CD4-positive, alpha-beta T cell treated with Interleukin-4 for 4 hours (primary cell): ENCODE measurements around the gene SYNJ1.
"Not testable (repeated sequence)": the region's sequence is repeated elsewhere in the genome, so short reads cannot be mapped to it uniquely, and the experiment has no call there.

ENCODE experiments used
- DNase-seq: peaks from one replicate; pipeline ENCODE4 v3.0.0-alpha.2; 2020

Gene SYNJ1

DNA sequence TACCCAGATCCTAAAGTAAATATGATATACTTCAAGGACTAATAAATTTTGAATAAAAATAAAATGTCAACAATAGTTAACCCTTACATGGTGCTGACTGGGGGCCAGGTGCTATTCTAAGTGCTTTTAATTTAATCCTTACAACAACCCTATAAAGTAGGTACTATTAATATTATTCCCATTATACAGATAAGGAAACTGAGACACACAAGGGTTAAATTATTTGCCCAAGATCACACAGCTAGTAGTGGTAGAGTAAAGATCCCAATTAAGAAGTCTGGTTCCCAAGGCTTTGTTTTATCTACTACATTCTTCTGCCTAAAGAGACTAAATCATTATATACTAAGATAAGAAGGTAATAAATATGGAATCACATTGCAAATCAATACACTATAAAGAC, 34.2 kb downstream of the SYNJ1 start:
- no peak for DNase-seq

DNA sequence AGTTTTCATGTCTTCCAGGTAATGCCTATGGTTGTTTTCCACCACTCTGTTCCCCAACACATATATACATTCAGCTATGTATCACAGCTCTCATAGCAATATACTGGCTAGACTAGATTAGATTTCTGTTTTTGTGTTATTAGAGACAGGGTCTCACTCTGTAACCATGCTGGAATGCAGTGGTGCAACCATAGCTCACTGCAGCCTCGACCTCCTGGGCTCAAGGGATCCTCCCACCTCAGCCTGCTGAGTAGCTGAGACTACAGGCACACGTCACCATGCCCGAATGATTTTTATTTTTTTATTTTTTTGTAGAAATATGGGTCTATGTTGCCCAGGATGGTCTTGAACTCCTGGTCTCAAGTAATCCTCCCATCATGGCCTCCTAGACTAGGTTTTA, 37.7 kb downstream of the SYNJ1 start:
- DNase-seq = no peak

DNA sequence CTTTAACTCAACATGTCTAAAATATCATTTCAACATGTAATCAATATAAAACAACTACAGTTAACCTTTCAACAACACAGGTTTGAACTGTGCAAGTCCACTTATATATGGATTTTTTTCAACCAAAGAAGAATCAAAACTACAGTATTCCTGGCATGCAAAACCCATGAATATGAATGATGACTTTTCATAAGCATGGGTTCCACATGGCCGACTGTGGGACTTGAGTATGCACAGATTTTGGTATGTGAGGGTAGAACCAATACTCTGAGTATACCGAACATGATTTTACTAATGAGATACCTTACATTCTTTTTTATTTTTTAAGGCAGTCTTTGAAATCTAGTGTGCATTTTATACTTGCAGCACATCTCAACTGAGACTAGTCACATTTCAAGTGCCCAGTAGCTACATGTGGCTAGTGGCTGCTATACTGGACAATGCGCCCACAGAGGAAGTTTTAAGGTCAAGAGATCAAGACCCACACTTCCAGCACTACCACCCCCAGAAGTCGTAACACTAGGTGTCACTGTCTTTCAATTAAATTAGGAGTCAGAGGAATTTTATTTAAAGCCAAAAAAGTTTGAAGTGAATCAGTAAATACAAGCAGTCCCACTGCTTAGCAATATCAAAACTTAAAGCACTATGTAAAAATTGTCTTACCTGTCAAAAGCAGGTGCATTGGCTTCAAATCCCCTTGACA, 40.0 kb downstream of the SYNJ1 start:
- no peak for DNase-seq

DNA sequence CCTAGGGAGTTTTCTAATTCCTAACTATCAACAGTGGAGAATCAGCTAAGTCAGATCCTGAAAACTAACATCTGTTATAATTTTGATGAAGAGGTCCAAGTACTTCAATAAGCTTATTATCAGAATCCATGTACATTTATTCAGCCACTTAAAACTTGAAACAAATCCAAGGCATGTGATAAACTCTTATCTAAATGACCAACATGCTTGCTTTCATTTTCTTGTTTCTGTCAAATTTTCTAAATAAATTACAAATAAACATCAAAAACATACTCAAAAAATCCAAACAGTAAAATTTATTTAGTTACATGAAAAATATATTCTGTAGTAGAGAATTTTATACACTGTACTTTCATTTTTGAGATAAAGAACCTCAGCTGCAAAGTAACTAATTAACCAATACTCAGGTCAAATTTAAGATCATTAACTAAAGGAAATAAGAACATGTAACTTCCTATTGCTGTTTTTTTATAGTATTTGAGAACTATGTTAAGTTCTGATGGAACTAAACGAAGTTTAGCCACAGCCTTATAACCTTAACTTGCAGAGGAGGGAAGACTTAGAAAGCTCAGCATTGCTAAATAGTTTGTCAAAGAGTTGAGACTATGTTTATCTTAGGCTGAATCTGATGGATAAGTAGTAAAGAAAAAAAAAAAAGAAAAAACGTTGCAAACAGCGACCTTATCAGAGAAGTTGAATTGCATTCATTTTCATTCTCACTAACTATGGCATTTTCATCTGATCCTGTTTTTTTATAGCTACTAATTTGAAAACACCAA, 44.9 kb downstream of the SYNJ1 start:
- no peak for DNase-seq

DNA sequence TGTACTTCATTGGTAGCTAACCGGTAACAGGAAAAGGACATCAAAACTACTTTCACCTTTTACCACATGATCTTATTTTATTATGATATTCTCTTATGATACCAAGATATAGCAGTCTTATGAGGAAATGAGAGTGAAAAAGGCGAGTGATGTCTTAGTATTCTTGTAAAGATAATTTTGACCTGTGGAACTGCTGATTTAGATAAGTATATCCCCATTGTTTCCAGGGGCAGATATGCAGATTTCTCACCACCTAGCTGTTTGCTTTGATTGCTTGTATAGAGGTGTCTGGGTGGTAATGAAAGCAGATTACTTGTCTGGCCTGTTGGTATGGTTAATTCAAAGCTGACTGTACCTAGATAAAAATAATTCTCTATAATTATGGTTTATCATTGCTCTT, 53.1 kb downstream of the SYNJ1 start:
- no peak for DNase-seq

DNA sequence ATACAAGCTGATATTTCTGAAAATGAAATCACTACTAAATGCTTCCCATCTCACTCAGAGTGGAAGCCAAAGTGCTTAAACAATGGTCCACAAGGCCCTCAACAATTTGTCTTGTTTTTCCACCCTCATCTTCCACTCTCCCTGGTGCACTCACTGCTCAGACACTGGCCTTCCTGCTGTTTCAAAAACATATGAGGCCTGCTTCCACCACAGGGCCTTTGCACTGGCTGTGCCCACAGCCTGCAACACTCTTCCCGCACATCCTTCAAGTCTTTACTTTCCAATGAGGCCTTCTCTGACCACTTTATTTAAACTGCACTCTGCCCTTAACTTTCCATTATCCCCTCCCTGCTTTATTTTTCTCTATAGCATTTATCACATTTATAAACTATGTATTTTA, 53.8 kb downstream of the SYNJ1 start:
- DNase-seq = no peak

DNA sequence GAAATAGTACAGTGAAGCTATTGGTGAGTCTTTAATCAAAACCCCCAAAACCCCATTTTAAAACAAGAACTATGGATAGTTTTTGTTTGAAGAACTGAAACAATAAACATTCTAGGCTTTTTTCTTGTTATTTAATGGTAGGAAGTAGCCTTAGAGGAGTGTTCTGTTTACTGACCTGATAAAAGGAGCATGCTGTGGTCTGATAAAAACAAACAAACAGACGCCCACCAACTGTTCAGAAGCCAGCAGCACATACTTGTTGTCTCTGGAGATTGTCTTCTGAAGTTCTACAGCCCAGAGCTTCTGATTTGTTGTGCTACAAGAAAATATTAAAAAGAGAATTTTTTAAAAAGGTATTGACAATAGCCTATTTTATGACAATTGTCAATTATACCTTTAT, 61.6 kb downstream of the SYNJ1 start:
- no peak for DNase-seq

DNA sequence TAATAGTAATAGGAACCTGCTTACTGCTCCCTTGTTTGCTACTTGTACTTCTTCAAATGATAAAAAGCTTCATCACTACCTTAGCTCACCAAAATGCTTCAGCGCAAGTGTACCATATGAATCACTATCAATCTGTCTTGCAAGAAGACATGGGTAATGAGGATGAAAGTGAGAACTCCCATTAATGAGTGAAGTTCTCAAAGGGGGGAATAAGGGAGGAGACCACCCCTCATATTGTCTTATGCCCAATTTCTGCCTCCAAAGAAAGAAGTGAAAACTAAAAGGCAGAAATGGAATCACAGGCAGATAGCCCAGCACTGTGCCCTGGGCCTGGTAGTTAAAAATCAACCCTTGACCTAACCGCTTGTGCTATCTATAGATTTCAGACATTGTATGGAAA, 63.7 kb downstream of the SYNJ1 start:
- not testable (repeated sequence) for DNase-seq

DNA sequence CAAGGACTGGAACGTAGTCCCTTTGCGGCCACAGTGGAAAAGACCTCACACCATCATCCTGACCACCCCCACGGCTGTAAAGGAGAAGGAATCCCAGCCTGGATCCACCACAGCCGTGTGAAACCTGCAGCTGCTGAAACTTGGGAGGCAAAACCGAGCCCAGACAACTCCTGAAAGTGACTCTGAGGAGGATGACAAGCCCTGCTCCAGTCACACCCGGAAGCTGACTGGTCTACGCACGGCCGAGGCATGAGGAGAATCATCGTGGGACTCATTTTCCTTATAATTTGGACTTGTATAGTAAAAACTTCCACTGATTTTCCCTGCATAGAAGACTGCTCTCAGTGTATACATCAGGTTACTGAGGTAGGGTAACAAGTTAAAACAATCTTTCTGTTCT, 65.8 kb downstream of the SYNJ1 start:
- not testable (repeated sequence) for DNase-seq

DNA sequence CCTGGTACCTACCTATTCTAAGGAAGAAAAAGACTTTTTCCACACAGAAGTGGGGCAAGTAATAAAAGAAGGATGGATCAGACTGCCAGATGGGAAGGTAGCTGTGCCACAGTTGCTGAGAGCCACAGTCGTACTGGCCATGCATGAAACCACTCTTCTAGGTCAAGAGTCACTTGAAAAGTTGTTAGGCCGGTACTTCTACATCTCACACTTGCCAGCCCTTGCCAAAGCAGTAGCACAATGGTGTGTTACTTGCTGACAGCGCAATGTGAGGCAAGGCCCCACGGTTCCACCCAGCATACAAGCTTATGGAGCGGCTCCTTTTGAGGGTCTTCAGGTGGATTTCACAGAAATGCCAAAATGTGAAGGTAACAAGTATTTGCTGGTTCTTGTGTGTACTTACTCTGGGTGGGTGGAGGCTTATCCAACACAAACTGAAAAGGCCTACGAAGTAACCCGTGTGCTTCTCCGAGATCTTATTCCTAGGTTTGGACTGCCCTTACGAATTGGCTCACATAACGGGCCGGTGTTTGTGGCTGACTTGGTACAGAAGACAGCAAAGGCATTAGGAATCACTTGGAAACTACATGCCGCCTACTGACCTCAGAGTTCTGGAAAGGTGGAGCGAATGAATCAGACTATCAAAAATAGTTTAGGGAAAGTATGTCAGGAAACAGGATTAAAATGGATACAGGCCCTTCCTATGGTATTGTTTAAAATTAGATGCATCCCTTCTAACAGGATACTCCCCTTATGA, 66.6 kb downstream of the SYNJ1 start:
- DNase-seq = not testable (repeated sequence)

DNA sequence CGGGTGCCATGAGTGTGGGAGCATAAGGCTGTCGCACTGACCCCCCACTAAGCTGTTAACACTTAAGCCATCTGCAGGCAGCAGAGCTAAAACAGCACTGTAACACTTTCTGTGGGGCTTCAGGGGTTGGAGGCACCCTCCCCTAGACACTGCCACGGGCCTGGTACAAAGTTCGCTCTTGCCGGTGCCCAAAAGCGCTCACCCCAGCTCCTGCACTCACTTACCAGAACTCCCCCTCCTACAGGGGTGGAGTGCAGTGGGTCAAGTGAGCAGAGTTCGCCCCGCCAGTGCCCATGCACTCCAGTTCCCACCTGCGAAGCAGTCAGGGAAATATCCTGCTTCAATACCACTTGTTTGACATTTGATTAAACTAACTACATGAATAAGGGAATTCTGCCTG, 69.3 kb downstream of the SYNJ1 start:
- no peak for DNase-seq

DNA sequence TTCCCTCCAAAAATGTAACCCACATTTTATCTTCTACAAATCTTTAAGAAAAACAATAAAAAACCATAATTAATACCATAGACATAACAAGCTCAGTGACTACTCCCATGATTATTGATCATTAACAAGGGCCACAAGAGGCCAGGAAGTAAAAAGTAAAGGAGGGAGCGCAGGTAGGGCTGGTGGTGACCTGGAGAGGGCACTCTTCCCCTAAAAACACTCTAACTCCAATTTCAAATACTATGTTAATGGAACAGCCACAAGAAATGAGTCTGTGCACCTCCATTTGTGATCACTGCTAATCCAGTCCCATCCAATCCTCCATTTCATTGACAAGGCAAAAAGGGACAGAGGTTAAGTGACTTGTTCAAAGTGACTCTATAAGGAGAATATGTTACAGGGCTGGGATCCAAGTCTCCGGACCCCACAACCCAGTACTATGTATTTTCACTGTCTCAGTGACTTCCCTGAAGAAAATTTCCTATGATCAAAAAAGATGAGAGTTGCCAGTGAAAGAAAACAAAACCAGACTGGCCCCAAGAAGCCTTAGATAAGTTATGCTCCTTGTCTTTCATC, 74.4 kb downstream of the SYNJ1 start:
- DNase-seq = peak; percentile 19

DNA sequence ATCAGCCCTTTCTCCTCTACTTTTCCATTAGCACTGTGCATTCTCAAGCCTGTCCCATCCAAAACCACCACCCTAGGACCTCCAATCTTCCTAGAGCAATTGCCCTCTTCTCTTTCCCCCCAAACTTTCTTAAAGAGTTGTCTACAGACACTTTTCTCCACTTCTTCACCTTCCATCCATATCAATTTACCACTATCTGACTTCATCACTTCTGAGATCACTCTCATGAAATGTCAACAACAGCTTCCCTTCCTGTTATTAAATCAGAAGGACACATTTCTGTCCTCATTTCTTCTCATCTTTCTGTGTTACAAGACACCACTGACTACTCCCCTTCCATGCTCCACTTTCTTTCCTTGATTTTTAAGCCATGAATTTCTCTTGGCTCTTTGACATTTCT, 79.6 kb downstream of the SYNJ1 start:
- DNase-seq = no peak

DNA sequence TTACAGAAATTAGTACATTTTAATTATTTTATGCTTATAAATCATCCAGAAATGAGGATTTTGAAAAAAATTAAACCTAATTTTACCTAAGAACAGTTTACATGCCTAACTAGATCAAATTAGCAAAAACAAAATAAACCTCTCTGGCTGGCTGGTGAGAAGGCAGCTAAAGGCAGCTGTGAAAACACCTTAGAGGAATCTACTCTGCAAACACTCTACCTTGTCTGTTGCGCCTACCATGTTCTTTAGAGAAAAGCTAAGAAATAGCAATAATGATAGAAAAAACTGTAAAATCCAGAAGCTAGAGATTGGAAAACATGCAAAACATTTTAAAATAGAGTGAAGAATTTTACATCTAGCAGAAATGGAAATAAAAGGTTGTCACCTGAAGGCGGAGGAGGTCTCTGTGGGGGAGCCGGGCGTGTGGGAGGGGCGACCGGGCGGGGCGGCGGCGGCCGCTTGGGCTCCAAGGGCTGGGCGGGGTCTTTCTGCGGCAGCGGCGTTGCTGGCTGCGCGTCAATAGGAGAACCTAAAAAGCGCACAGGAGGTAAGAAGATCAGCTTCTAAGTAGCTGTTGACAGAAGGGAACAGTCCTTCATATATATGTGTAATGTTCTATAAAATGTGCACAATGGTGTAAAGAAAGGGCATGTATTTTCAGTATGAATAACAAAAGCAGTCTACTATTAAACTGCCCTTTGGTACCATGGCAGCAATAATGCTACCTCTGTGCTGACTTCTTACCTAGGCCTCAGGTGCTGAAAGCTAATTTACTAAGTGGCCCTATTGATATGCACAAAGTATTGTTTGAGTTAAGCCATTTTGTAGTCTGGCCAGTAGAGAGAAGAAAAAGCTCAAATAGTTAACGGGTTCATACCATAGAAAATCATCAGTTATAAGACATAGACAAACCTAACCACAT, 82.3 kb downstream of the SYNJ1 start:
- no peak for DNase-seq

DNA sequence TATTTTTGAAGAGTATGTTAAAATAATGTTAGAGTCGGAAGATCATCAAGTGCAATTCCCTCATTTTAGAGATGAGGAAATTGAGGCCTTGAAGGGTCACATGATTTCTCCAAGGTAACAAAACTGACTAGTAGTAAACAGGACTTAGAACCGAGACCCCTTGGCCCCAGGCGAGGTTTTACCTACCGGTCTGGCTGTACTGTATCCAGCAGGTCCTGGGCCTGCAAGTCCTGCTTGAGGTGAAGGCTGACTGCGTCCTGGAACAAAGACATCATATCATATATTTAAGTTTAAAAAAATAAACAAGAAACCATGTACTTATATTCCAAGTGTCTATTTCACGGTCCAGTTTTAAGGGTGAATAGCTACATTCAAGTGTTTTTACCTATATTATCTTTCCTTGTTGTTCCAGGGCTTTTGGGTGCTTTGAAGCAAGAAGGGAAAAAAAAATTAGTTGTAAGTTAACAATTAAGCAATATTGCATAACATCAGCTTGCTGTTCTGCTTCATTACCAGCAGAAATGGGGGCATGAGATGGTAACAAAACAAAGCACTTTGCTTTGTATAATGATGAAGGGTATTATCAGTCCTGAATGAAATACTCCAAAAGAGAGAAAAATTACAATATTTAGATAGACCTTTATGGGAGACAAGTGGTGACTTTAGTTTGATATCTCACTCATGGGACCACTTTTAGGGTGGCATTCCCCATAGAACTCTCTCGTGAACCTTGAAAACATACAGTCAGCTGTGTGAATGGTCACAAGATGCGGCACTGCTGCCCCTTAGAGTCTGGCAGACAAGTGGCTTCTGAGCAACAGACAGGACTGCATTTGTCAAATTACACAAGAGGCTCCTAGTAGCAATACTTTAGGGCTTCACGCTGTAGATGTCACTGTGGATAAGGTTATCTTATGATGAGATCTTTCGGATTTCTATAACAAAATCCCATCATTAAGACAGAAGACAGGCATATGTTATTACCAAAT, 85.8 kb downstream of the SYNJ1 start:
- DNase-seq = no peak

DNA sequence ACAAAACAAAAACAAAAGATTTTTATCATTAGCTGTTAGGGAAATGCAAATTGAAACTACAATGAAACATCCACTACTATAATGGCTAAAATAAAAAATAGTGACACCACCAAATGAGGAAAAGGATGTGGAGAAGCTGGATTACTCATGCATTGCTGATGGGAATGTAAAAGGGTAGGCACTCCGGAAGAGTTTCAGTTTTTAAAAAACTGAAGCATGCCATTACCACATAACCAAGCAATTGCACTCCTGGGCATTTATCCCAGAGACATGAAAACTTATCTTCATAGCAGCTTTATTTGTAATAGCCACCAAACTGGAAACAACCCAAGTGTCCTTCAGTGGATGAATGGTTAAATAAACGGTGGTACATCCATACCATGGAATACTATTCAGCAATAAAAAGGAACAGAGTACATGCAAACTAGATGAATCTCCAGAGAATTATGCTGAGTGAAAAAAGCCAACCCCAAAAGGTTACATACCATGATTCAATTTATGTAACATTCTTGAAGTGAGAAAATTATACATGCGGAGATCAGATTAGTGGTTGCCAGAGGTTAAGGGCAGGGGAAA, 101.1 kb downstream of the SYNJ1 start:
- no peak for DNase-seq

DNA sequence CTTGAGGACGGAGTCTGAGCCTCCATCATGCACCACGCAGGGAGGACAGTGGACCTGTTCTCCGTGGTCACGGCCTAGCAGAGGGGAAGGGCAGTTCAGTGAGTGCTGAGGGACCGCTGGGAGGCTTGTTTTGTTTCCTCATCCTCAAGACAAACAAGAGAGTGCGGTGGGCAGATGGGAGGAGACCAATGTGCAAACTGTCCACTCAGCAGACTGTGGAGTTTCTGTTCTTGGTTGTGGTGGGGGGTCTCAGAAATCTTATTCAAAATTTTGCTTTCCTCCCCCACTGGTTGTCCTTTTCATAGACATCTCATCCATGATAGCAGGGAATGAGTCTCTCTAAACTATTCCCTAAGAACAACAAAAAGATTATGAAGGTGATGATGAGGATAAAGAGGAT, 109.6 kb downstream of the SYNJ1 start:
- not testable (repeated sequence) for DNase-seq

DNA sequence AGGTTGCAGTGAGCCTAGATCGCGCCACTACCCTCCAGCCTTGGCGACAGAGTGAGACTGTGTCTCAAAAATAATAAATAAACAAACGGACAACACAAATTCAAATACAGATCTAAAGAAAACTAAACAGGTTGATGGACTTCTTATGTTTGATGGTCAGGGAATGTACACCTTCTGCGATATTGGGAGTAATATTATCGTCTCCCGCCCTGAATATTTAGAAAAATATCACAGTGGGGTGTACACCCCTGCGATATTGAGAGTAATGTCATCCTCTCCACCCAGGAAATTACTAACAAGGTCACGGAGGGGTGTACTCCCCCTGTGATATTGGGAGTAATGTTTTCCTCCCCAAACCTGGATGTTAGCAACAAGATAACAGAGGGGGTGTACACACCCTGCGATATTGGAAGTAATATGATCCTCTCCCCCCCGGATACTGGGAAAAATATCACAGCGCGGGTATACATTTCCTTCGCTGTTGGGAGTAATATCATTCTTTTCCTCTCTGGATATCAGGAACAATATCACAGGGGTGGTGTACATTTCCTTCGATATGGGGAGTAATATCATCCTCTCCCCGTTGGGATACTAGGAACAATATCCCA, 114.3 kb downstream of the SYNJ1 start:
- no peak for DNase-seq

DNA sequence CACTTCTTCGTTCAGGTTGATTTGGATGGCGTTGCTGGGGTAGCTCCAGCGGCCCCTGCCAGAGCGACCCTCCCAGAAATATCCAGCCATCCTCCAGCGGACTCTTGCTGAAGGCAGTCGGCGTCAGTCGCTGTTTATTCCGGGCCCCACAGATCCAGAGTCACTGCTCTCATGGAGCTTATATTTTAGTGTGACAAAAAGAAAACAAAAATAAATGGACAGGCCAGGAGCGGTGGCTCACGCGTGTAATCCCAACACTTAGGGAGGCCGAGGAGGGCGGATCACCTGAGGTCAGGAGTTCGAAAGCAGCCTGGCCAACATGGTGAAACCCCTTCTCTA, 114.8 kb downstream of the SYNJ1 start:
- no peak for DNase-seq
